H1 (cell line): ENCODE results near the gene UHRF2. TPM values are rescaled to one million over a fixed set of nuclear protein-coding genes. Genes with fewer than 3 reads are reported as not detected.

Experiments used
- CHD1 ChIP-seq: IDR thresholded peaks from 2 replicates; pipeline ENCODE4 v1.6.1; 2012; ENCODE audit warnings: low read depth, low read length, improper control_type of control experiment
- CHD7 ChIP-seq: fragments of 300-600 bp; sonication (generic); IDR thresholded peaks from 2 replicates; pipeline ENCODE4 v1.7.1; 2012; ENCODE audit warnings: low read length, moderate library complexity, mild to moderate bottlenecking, inconsistent platforms; ENCODE audit not compliant: insufficient replicate concordance
- CTCF ChIP-seq, 3 experiments: IDR thresholded peaks; 1 replicate in 2 of 3; 2 replicates in 1 of 3; pipeline versions ENCODE4 v1.5.1 to v1.6.1; 2011; ENCODE audit warnings: low read length in 3 of 3, mild to moderate bottlenecking in 3 of 3, inconsistent platforms in 2 of 3, low read depth in 1 of 3, moderate library complexity in 1 of 3; ENCODE audit not compliant: insufficient read depth in 1 of 3; ENCODE audit errors: control extremely low read depth in 1 of 3
- EP300 ChIP-seq, 2 experiments: IDR thresholded peaks; 1 replicate in 1 of 2; 2 replicates in 1 of 2; pipeline ENCODE4 v1.6.1; 2011 to 2012; ENCODE audit warnings: low read depth in 2 of 2, low read length in 2 of 2, mild to moderate bottlenecking in 2 of 2, borderline replicate concordance in 1 of 2, inconsistent platforms in 1 of 2, moderate library complexity in 1 of 2
- MAFK ChIP-seq: IDR thresholded peaks from 2 replicates; pipeline ENCODE4 v1.6.1; 2012; ENCODE audit warnings: low read depth, mild to moderate bottlenecking, improper control_type of control experiment, low read length
- POLR2A ChIP-seq, 2 experiments: IDR thresholded peaks; 1 replicate in 1 of 2; 2 replicates in 1 of 2; pipeline ENCODE4 v1.6.1; 2011; ENCODE audit warnings: low read depth in 2 of 2, low read length in 2 of 2, mild to moderate bottlenecking in 2 of 2; ENCODE audit errors: control extremely low read depth in 1 of 2
- RFX5 ChIP-seq: IDR thresholded peaks from 2 replicates; pipeline ENCODE4 v1.6.1; 2011; ENCODE audit warnings: low read depth, low read length, improper control_type of control experiment, borderline replicate concordance
- SIRT6 ChIP-seq: IDR thresholded peaks from one replicate; pipeline ENCODE4 v1.7.1; 2012; ENCODE audit warnings: low read length, inconsistent platforms
- ZNF274 ChIP-seq: IDR thresholded peaks from 2 replicates; pipeline ENCODE4 v1.7.0; 2012; ENCODE audit warnings: low read length, borderline replicate concordance; ENCODE audit errors: extremely low read depth
- polyA plus RNA-seq, 7 experiments: library from polyadenylated mRNA; depleted of rRNA in 3 of 7; stranded (reverse) in 5 of 7; unstranded in 2 of 7; fragments of >200 nt in 5 of 7; fragments of 200-250 nt in 2 of 7; gene quantifications; 1 replicate in 5 of 7; 2 replicates in 1 of 7; 4 replicates in 1 of 7; pipeline versions ENCODE4 v1.2.1 to v1.2.3, GENCODE V29; 2011 to 2013; ENCODE audit warnings: missing spikeins in 2 of 7, mixed read lengths in 2 of 7
- total RNA-seq: library from RNA; stranded (reverse); fragmentation: NEBNext Ultra II Directional; extraction: Animal tissue kit (Norgen Biotek cat#: 25700); gene quantifications from 2 replicates; pipeline ENCODE4 v1.2.1, GENCODE V29; 2021

UHRF2 gene
- total and polyA plus RNA-seq, 2 of the 8 experiments (the other 6 are each of a cell fraction or from before 2014, with no cell fraction given): 31.8 to 48.0 TPM

- TF ChIP-seq CHD7 (no peak), RFX5 (no peak), CTCF (IDR thresholded peaks at IDR 0.05; ENCODE audit: control extremely low read depth in 1 of 3, insufficient read depth in 1 of 3, low read depth in 1 of 3, low read length in 3 of 3) (no peak), MAFK (no peak), SIRT6 (no peak), POLR2A (IDR thresholded peaks at IDR 0.05; ENCODE audit: control extremely low read depth in 1 of 2, low read depth in 2 of 2, low read length in 2 of 2) (no peak), EP300 (IDR thresholded peaks at IDR 0.05; ENCODE audit: borderline replicate concordance in 1 of 2, low read depth in 2 of 2, low read length in 2 of 2) (no peak), ZNF274 (no peak), CHD1 (no peak)
Measured at GRCh38 chr9:6553866-6554265, 140.9 kb downstream of the UHRF2 start (continued).
